ENCODE results near the gene CYP4A22.
"Not testable (repeated sequence)": the region's sequence is repeated elsewhere in the genome, so short reads cannot be mapped to it uniquely, and the experiment has no call there.

Gene CYP4A22

GRCh38 chr1:47137198-47137597, at the start of gene CYP4A22:
CYP4A22 (plus strand) TSS chr1:47137441; CDS start chr1:47137486, 45 bp downstream.
- no peaks in the 10 kb centered on the region for H3K27me3 ChIP-seq (ENCODE audit: control insufficient read depth in 5 of 5, insufficient read depth in 4 of 5, low read length in 5 of 5)
- no peaks in the 10 kb centered on the region for H3K4me1 ChIP-seq (ENCODE audit: control insufficient read depth in 5 of 5, insufficient read depth in 5 of 5, low read length in 5 of 5)
- H3K36me3 ChIP-seq (ENCODE audit: control insufficient read depth in 5 of 5, insufficient read depth in 5 of 5, low read length in 5 of 5): no peaks in the 10 kb centered on the region
- H3K27ac ChIP-seq (ENCODE audit: low read depth, low read length): no peak within 1 kb of the TSS
- no peak within 1 kb of the TSS for H3K4me3 ChIP-seq (ENCODE audit: low read depth in 1 of 5, low read length in 5 of 5)
- H3K9me3 ChIP-seq (ENCODE audit: control insufficient read depth in 5 of 5, low read length in 5 of 5): no peaks in the 10 kb centered on the region
- no peak within 1 kb of the TSS for H3K9ac ChIP-seq (ENCODE audit: low read length in 5 of 5)

GRCh38 chr1:47089356-47089755, 47.9 kb upstream of the CYP4A22 start:
- H3K4me3 ChIP-seq (ENCODE audit: low read depth in 1 of 5, low read length in 5 of 5); H3K27me3 ChIP-seq (ENCODE audit: control insufficient read depth in 5 of 5, insufficient read depth in 4 of 5, low read length in 5 of 5); H3K36me3 ChIP-seq (ENCODE audit: control insufficient read depth in 5 of 5, insufficient read depth in 5 of 5, low read length in 5 of 5); H3K9me3 ChIP-seq (ENCODE audit: control insufficient read depth in 5 of 5, low read length in 5 of 5); H3K27ac ChIP-seq (ENCODE audit: low read depth, low read length); H3K9ac ChIP-seq (ENCODE audit: low read length in 5 of 5); H3K4me1 ChIP-seq (ENCODE audit: control insufficient read depth in 5 of 5, insufficient read depth in 5 of 5, low read length in 5 of 5): not testable (repeated sequence)

GRCh38 chr1:47091476-47091875, 45.8 kb upstream of the CYP4A22 start:
- H3K27ac ChIP-seq (ENCODE audit: low read depth, low read length); H3K4me1 ChIP-seq (ENCODE audit: control insufficient read depth in 5 of 5, insufficient read depth in 5 of 5, low read length in 5 of 5); H3K36me3 ChIP-seq (ENCODE audit: control insufficient read depth in 5 of 5, insufficient read depth in 5 of 5, low read length in 5 of 5); H3K27me3 ChIP-seq (ENCODE audit: control insufficient read depth in 5 of 5, insufficient read depth in 4 of 5, low read length in 5 of 5); H3K4me3 ChIP-seq (ENCODE audit: low read depth in 1 of 5, low read length in 5 of 5); H3K9me3 ChIP-seq (ENCODE audit: control insufficient read depth in 5 of 5, low read length in 5 of 5); H3K9ac ChIP-seq (ENCODE audit: low read length in 5 of 5): not testable (repeated sequence)

DNA sequence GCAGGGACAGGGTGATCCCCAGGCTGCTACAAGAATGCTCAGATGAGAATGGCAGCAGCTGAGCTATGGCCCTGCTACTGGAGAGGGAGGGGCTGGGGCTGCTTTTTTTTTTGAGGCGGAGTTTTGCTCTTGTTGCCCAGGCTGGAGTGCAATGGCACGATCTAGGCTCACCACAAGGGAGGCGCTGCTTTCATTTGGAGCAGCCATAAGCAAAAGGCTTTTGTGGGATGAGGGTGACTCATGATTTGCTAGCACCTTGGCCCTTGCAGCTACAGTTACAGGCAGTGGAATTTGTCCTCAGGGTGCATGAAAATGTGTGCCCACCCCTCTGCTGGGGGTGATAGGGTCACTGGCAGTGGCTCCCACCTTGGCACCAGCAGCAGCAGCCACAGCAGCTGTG, 32.4 kb upstream of the CYP4A22 start:
- no peaks in the 10 kb centered on the region for H3K4me1 ChIP-seq (ENCODE audit: control insufficient read depth in 5 of 5, insufficient read depth in 5 of 5, low read length in 5 of 5)
- peaks cover 0 to 3% (median 0%) of the 10 kb centered on the region in 5 donors for H3K36me3 ChIP-seq (ENCODE audit: control insufficient read depth in 5 of 5, insufficient read depth in 5 of 5, low read length in 5 of 5)
- H3K9me3 ChIP-seq (ENCODE audit: control insufficient read depth in 5 of 5, low read length in 5 of 5): peaks cover 0 to 7% (median 0%) of the 10 kb centered on the region in 5 donors
- no peak overlapping the region for H3K9ac ChIP-seq (ENCODE audit: low read length in 5 of 5)
- no peak overlapping the region for H3K4me3 ChIP-seq (ENCODE audit: low read depth in 1 of 5, low read length in 5 of 5)
- H3K27me3 ChIP-seq (ENCODE audit: control insufficient read depth in 5 of 5, insufficient read depth in 4 of 5, low read length in 5 of 5): no peaks in the 10 kb centered on the region
- H3K27ac ChIP-seq (ENCODE audit: low read depth, low read length): no peak overlapping the region

DNA sequence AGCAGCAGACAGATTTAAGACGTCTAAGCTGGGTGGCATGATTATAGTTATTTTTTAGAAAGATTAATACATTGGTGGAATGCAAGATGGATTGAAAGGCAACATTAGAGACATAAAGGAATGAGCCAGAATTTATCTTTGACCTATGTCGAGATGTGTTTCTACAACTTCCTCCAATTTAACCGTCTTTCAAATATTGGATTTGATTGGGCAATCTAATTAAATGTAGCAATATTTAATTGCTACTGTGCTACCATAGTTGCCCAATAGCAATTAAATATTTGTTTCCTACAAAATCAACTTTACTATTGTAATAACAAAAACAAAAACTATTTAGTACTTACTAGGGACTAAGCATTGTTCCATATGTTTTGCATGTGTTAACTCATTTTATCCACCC, 30.4 kb upstream of the CYP4A22 start:
- Histone ChIP-seq H3K27ac (ENCODE audit: low read depth, low read length) (no peak overlapping the region), H3K9ac (ENCODE audit: low read length in 5 of 5) (no peak overlapping the region), H3K27me3 (ENCODE audit: control insufficient read depth in 5 of 5, insufficient read depth in 4 of 5, low read length in 5 of 5) (no peaks in the 10 kb centered on the region), H3K9me3 (ENCODE audit: control insufficient read depth in 5 of 5, low read length in 5 of 5) (peaks cover 0 to 7% (median 0%) of the 10 kb centered on the region in 5 donors), H3K4me1 (ENCODE audit: control insufficient read depth in 5 of 5, insufficient read depth in 5 of 5, low read length in 5 of 5) (no peaks in the 10 kb centered on the region), H3K36me3 (ENCODE audit: control insufficient read depth in 5 of 5, insufficient read depth in 5 of 5, low read length in 5 of 5) (peaks cover 0 to 3% (median 0%) of the 10 kb centered on the region in 5 donors), H3K4me3 (ENCODE audit: low read depth in 1 of 5, low read length in 5 of 5) (no peak overlapping the region)

- not testable (repeated sequence) for H3K36me3 ChIP-seq (ENCODE audit: control insufficient read depth in 5 of 5, insufficient read depth in 5 of 5, low read length in 5 of 5); H3K27me3 ChIP-seq (ENCODE audit: control insufficient read depth in 5 of 5, insufficient read depth in 4 of 5, low read length in 5 of 5); H3K4me1 ChIP-seq (ENCODE audit: control insufficient read depth in 5 of 5, insufficient read depth in 5 of 5, low read length in 5 of 5); H3K4me3 ChIP-seq (ENCODE audit: low read depth in 1 of 5, low read length in 5 of 5); H3K9ac ChIP-seq (ENCODE audit: low read length in 5 of 5); H3K27ac ChIP-seq (ENCODE audit: low read depth, low read length); H3K9me3 ChIP-seq (ENCODE audit: control insufficient read depth in 5 of 5, low read length in 5 of 5)
Observed at GRCh38 chr1:47107851-47108574, 29.2 kb upstream of the CYP4A22 start.

- H3K27ac ChIP-seq (ENCODE audit: low read depth, low read length); H3K9me3 ChIP-seq (ENCODE audit: control insufficient read depth in 5 of 5, low read length in 5 of 5); H3K9ac ChIP-seq (ENCODE audit: low read length in 5 of 5); H3K4me3 ChIP-seq (ENCODE audit: low read depth in 1 of 5, low read length in 5 of 5); H3K4me1 ChIP-seq (ENCODE audit: control insufficient read depth in 5 of 5, insufficient read depth in 5 of 5, low read length in 5 of 5); H3K36me3 ChIP-seq (ENCODE audit: control insufficient read depth in 5 of 5, insufficient read depth in 5 of 5, low read length in 5 of 5); H3K27me3 ChIP-seq (ENCODE audit: control insufficient read depth in 5 of 5, insufficient read depth in 4 of 5, low read length in 5 of 5): not testable (repeated sequence)
Observed at GRCh38 chr1:47109482-47109881, 27.8 kb upstream of the CYP4A22 start.

DNA sequence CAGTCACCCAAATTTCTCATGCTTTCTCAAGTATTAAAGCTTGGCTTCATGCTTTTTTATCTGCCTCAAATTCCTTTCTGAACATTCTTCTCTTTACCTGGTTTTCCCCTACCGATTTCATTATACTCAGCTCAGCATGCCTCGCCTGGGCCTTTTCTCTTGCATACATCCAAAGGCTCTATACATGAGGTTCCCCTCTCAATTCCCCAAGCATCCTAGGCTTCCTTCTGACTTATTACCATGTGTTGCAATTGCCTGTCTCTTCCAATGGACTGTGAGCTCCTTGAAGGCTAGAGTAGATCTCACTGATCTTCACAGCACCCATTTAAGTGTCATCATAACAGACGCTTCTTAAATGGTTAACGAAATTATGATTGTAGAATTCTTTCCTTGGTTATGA, 24.1 kb upstream of the CYP4A22 start:
- no peak overlapping the region for H3K27ac ChIP-seq (ENCODE audit: low read depth, low read length)
- H3K4me3 ChIP-seq (ENCODE audit: low read depth in 1 of 5, low read length in 5 of 5): no peak overlapping the region
- no peak overlapping the region for H3K9ac ChIP-seq (ENCODE audit: low read length in 5 of 5)
- no peaks in the 10 kb centered on the region for H3K4me1 ChIP-seq (ENCODE audit: control insufficient read depth in 5 of 5, insufficient read depth in 5 of 5, low read length in 5 of 5)
- no peaks in the 10 kb centered on the region for H3K27me3 ChIP-seq (ENCODE audit: control insufficient read depth in 5 of 5, insufficient read depth in 4 of 5, low read length in 5 of 5)
- H3K9me3 ChIP-seq (ENCODE audit: control insufficient read depth in 5 of 5, low read length in 5 of 5): no peaks in the 10 kb centered on the region
- no peaks in the 10 kb centered on the region for H3K36me3 ChIP-seq (ENCODE audit: control insufficient read depth in 5 of 5, insufficient read depth in 5 of 5, low read length in 5 of 5)

DNA sequence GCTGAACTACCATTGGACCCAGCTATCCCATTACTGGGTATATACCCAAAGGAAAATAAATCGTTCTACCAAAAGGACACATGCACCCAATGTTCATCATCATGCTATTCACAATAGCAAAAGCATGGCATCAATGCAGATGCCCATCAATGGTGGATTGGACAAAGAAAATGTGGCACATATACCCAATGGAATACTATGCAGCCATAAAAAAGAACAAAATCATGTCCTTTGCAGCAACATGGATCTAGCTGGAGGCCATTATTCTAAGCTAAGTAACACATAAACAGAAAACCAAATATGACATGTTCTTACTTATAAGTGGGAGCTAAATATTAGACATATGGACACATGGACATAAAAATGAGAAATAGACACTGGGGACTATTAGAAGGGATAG, 16.2 kb upstream of the CYP4A22 start:
- H3K4me3 ChIP-seq (ENCODE audit: low read depth in 1 of 5, low read length in 5 of 5); H3K27me3 ChIP-seq (ENCODE audit: control insufficient read depth in 5 of 5, insufficient read depth in 4 of 5, low read length in 5 of 5); H3K27ac ChIP-seq (ENCODE audit: low read depth, low read length); H3K36me3 ChIP-seq (ENCODE audit: control insufficient read depth in 5 of 5, insufficient read depth in 5 of 5, low read length in 5 of 5); H3K9ac ChIP-seq (ENCODE audit: low read length in 5 of 5); H3K9me3 ChIP-seq (ENCODE audit: control insufficient read depth in 5 of 5, low read length in 5 of 5); H3K4me1 ChIP-seq (ENCODE audit: control insufficient read depth in 5 of 5, insufficient read depth in 5 of 5, low read length in 5 of 5): not testable (repeated sequence)

GRCh38 chr1:47124834-47125233, 12.4 kb upstream of the CYP4A22 start:
- not testable (repeated sequence) for H3K9me3 ChIP-seq (ENCODE audit: control insufficient read depth in 5 of 5, low read length in 5 of 5); H3K4me1 ChIP-seq (ENCODE audit: control insufficient read depth in 5 of 5, insufficient read depth in 5 of 5, low read length in 5 of 5); H3K9ac ChIP-seq (ENCODE audit: low read length in 5 of 5); H3K36me3 ChIP-seq (ENCODE audit: control insufficient read depth in 5 of 5, insufficient read depth in 5 of 5, low read length in 5 of 5); H3K4me3 ChIP-seq (ENCODE audit: low read depth in 1 of 5, low read length in 5 of 5); H3K27ac ChIP-seq (ENCODE audit: low read depth, low read length); H3K27me3 ChIP-seq (ENCODE audit: control insufficient read depth in 5 of 5, insufficient read depth in 4 of 5, low read length in 5 of 5)

GRCh38 chr1:47126997-47127396, 10.2 kb upstream of the CYP4A22 start:
- not testable (repeated sequence) for H3K27me3 ChIP-seq (ENCODE audit: control insufficient read depth in 5 of 5, insufficient read depth in 4 of 5, low read length in 5 of 5); H3K9me3 ChIP-seq (ENCODE audit: control insufficient read depth in 5 of 5, low read length in 5 of 5); H3K27ac ChIP-seq (ENCODE audit: low read depth, low read length); H3K4me1 ChIP-seq (ENCODE audit: control insufficient read depth in 5 of 5, insufficient read depth in 5 of 5, low read length in 5 of 5); H3K4me3 ChIP-seq (ENCODE audit: low read depth in 1 of 5, low read length in 5 of 5); H3K9ac ChIP-seq (ENCODE audit: low read length in 5 of 5); H3K36me3 ChIP-seq (ENCODE audit: control insufficient read depth in 5 of 5, insufficient read depth in 5 of 5, low read length in 5 of 5)
